Activated T-helper 1 cell treated with Interleukin-2 at 50 U/mL for 16 hours (primary cell): ENCODE data around the gene RPTOR.
A peak's percentile ranks its signal among the peaks of the same experiment; 100 is the strongest.

Source experiments
- DNase-seq: peaks from one replicate; pipeline ENCODE4 v3.0.0-alpha.2; 2020; ENCODE audit warnings: low read depth

Gene RPTOR

GRCh38 chr17:80591788-80592187, 47.1 kb downstream of the RPTOR start:
- no peak for DNase-seq

- DNase-seq = no peak
Measured at GRCh38 chr17:80592243-80592642, 47.6 kb downstream of the RPTOR start.

DNA sequence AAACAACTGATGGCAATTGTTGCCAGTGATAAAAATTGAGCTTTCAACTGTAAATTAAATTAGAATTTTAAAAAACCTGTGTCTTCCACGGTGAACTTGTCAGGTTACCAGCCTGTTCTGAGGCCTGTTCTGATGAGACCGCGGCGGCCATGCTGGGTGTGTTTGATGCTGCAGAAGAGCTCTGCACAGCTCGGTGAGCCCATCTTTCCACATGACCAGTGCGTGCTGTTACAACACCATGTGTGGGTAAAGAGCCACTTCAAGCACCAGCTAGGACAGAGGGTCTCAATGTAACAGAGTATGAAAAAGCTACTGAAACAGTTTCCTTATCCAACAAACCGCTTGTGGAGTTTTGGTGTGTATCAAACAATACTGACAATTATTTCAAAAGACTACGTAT, 48.5 kb downstream of the RPTOR start:
- DNase-seq = no peak

GRCh38 chr17:80594431-80595269, 50.0 kb downstream of the RPTOR start:
- no peak for DNase-seq

- no peak for DNase-seq
Measured at GRCh38 chr17:80596760-80597608, 52.3 kb downstream of the RPTOR start.

DNA sequence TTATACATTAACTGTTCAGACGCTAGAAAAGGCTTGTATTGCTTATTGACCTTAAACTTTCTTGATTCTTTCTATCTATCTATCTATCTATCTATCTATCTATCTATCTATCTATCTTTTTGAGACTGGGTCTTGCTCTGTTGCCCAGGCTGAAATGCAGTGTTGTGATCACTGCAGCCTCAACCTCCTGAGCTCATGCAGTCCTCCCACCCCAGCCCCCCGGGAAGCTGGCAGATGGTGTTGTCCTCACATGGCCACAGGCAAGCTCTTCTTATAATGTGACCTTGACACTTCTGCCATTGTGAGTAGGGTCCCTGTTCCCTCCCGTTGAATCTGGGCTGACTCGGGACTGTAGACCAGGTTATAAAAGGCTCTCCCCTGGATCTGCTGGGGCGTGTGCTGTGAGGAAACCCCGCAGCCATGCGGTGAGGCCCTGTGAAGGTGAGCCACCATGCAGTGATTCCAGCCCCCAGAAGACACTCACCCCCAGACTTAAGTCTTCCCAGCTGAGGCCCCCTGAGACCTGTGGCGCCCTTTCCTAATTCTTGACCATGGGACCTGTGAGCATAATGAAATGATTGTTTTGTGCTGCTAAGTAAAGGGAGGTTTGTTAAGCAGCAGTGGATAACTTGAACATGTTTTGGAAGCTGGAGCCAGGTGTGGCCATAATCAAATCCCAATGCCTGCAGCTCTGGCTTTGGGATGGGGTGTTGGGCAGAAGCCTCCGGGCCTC, 54.3 kb downstream of the RPTOR start:
- no peak for DNase-seq

DNA sequence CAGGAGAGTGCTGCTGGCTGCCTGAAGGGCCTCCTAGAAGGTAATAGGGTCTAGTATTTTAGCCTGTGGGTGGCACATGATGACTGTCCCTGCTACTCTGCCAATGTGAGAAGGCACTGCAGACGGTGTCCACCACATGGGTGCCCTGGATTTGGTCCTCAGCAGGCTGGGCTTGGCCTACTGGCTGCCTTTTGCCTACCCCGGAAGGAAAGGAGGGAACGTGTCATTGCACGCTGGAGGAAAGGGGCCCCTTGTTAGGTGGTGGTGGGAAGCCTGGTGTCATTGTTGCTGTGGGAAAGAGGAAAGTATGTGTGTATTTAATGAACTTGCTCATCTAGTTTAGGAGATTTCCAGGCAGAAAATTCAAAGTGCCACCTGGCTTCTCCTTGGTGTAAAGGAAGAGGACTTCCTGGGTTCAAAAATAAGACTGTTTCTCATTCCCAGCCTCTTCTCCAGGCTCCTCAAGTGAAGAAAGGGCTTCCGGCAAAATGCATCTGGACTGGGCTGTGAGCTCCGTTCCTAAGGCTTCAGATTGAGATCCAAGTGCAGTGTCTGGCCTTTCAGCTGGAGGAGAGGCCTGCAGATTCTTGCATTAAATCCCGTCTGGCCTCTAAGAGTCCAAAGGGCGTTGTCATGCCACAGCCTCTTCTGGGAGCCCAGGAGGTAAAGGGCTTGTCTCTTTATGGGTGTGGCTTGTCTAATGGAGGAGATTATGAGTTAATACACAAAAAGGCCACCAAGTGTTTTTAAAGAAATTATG, 55.1 kb downstream of the RPTOR start:
- no peak for DNase-seq

DNA sequence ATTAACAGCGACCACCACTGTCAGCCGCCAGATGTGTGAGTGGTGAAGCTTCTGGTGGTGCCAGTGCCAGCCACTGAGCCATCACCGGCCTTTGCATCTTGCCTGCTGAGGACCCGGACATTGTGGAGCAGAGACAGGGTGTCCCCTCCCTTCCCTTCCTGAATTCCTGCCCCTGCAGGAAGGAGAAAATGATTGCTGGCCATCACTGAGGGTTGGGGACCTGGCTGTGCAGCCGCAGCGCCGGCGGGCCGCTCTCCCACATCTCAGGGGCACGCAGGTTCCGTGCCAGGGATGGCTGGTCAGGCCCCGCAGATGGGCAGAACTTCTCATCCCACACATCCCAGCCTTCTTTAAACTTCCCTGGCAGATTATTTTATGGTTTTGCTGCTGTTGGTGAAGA, 56.5 kb downstream of the RPTOR start:
- DNase-seq = no peak

DNA sequence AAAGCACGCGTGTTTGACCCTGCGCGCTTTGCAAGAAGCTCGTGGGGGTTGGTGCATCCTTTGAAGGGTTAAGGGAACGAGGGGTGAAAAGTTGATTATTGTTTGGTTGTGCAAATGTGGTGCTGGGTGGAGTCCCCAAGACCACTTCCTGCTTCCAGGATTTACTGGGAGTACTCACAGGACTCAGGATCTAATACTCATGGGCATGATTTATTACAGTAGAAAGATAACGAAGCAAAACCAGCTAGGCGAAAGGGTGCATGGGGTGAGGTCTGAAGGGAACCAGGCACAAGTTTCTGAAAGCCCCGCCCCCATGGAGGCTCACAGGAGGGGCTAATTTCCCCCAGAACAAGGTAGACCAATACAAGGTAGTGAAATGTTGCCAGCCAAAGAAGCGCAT, 58.8 kb downstream of the RPTOR start:
- DNase-seq = no peak

GRCh38 chr17:80604009-80604669, 59.5 kb downstream of the RPTOR start:
- DNase-seq = no peak

DNA sequence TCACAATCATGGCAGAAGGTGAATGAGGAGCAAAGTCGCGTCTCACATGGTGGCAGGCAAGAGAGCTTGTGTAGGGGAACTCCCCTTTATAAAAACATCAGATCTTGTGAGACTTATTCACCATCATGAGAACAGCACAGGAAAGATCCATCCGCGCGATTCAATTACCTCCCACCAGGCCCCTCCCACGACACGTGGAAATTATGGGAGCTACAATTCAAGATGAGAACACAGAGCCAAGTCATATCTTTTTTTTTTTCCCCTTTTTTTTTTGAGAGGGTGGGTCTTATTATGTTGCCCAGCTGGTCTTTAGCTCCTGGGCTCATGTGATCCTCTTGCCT, 60.0 kb downstream of the RPTOR start:
- no peak for DNase-seq

DNA sequence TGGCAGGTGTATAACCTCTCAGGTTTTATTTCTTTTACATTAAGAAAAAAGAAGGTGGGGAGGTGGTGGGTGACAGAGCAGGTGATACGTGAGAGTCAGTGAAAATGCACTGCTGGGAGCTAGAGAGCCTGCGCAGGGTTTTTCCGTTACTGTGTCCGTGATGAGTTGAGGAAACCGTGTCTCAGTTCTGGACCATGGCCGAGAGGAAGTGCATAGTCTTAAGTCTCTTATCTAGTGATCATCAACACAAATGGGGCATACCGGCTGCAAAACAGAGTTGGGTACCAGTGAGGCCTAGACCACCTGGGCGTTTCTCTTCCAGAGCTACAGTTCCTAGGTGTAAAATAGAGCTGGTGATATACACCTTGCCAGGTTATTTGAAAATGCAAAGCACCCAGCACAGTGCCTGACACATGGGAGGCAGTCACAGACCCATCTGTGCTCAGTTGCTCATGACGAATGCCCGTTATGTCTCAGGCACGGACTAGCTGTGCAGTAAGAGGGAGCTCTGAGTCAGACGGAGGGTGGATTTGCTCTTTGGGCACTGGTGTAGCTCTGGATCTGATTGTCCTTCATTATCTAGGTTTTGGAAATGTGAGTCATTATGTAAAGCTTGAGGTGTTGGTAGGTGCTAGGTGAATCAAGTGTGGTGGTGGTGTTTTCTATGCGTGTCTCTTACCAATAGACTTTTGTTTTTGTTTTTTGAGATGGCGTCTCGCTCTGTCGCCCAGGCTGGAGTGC, 60.9 kb downstream of the RPTOR start:
- DNase-seq = peak; percentile 33

- DNase-seq = no peak
Measured at GRCh38 chr17:80608326-80608725, 63.7 kb downstream of the RPTOR start.

DNA sequence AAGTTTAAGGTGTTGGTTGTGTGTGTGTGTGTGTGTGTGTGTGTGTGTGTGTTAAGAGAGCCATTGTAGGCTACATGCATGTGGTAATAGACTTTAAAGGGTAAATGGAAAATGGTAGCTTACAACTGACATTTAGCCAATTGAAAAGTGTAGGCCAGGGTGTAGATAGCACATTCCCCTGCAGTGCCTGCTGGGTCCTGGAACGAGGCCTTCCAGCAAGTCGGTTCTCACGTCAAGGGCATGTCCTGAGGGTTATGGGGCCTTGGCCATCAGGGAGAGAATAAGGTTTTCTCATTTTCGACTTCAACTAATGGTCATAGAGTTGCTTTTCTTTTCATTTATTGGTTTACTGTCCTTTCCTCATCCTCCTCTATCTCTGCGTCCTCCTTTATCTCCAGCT, 65.1 kb downstream of the RPTOR start:
- no peak for DNase-seq

- no peak for DNase-seq
Measured at GRCh38 chr17:80611816-80612215, 67.2 kb downstream of the RPTOR start.

GRCh38 chr17:80612997-80613731, 68.5 kb downstream of the RPTOR start:
- DNase-seq = no peak

DNA sequence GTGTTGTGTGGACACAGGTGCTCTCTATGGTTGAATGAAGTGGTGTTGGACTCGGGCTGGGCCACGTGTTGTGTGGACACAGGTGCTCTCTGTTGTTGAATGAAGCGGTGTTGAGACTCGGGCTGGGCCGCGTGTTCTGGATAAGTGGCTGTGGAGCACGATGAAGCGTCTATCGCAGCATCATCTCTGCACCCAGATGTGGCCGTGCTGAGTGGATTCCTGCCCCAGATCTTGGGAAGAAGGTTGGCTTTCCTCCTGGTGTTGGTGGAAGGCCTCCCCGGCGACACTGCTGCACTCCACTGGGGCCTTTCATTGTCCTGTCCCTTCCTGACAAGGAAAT, 69.1 kb downstream of the RPTOR start:
- DNase-seq = no peak

DNA sequence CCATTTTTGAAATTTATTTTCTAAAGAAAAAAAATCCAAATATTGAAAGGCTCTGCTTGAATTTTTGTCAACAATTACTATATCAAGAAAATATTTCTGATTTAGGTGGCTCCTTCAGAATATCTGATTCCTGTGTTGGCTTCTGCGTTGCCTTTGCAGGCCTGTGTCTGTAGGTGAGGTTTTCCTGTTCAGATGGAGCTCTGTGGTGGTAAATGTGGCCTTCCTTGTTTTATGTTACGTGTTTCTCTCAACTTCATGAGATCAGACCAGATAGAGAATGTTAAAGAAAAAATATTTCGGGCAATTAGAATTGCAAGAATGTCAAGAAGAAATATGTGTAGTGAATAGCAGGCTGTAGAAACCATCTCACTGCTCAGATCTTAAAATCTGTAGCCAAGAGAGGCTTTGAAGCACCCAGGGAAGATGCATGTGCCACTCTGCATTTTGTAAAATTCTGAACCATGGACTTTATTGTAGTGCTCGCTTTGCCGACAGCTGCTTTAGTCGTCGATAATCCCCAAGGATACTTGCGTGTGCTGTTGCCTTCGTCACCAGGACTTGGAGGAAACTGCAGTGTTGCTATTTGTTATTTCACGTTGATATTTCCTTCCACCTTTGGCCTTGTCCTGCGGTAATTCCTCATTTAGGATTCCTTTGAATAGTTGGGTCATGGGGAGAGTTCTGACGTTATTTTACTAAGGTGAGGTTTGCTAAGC, 69.9 kb downstream of the RPTOR start:
- no peak for DNase-seq

DNA sequence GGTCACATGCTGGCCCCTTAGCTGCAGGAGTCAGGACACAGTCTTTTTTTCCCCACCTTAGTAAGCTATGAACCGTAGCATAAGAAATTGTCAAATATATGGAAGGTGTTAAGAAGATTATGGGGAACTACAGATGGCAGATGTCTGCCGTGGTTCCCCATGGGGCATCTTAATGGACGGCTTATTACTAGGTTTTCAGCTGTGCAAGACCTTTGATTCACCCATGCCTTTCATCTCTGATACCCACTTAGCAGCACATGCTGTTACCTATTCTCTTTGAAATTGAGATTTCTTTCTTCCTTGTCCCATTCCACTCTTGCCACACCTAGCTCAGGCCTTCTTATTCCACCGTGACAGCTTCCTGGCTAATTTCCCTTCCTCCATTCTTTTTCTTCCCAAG, 70.7 kb downstream of the RPTOR start:
- DNase-seq = no peak
